Measurements from ENCODE around the gene PDE5A.

The PDE5A gene

GRCh38 chr4:119659576-119659975, 31.0 kb upstream of the PDE5A start:
- no peak for DNase-seq (ENCODE audit: extremely low spot score)
- ChIA-PET CTCF (interaction anchor here (0.8 to 1.7 kb wide), 6 partner anchors 8 to 31 kb away, joined by 3 to 6 read pairs (median 4); partner anchors contain the start of gene PDE5A), POLR2A (no interaction called here)
- TF ChIP-seq CTCF (IDR thresholded peaks at IDR 0.05; ENCODE audit: control extremely low read depth, extremely low read depth, low read depth, missing control alignments): no peak

- TF ChIP-seq CTCF (IDR thresholded peaks at IDR 0.05; ENCODE audit: control extremely low read depth, extremely low read depth, low read depth, missing control alignments): no peak
- DNase-seq (ENCODE audit: extremely low spot score): no peak
- CTCF ChIA-PET: interaction anchor here (0.9 to 1.8 kb wide), 2 partner anchors 21 to 23 kb away, joined by 3 to 4 read pairs; no protein-coding TSS in a partner anchor
- POLR2A ChIA-PET: no interaction called here
Measured at GRCh38 chr4:119657111-119657611, 28.6 kb upstream of the PDE5A start.

- DNase-seq (ENCODE audit: extremely low spot score): no peak
- POLR2A ChIA-PET: no interaction called here
- TF ChIP-seq CTCF (IDR thresholded peaks at IDR 0.05; ENCODE audit: control extremely low read depth, extremely low read depth, low read depth, missing control alignments): no peak
- CTCF ChIA-PET: interaction anchor here (1.8 kb wide), 1 partner anchor 20 kb away, joined by 4 read pairs; no protein-coding TSS in a partner anchor
Measured at GRCh38 chr4:119656342-119656741, 27.7 kb upstream of the PDE5A start.

GRCh38 chr4:119655111-119655837, 26.7 kb upstream of the PDE5A start:
- ChIA-PET POLR2A (no interaction called here), CTCF (no interaction called here)
- TF ChIP-seq CTCF (IDR thresholded peaks at IDR 0.05; ENCODE audit: control extremely low read depth, extremely low read depth, low read depth, missing control alignments): no peak
- no peak for DNase-seq (ENCODE audit: extremely low spot score)

GRCh38 chr4:119653990-119654389, 25.4 kb upstream of the PDE5A start:
- ChIA-PET CTCF (interaction anchor here (1.2 to 2.0 kb wide), 5 partner anchors 8 to 26 kb away, joined by 3 to 7 read pairs (median 4); partner anchors contain the start of gene PDE5A), POLR2A (no interaction called here)
- TF ChIP-seq CTCF (IDR thresholded peaks at IDR 0.05; ENCODE audit: control extremely low read depth, extremely low read depth, low read depth, missing control alignments): no peak
- DNase-seq (ENCODE audit: extremely low spot score): no peak

GRCh38 chr4:119652998-119653397, 24.4 kb upstream of the PDE5A start:
- ChIA-PET POLR2A (no interaction called here), CTCF (interaction anchor here (1.4 to 2.0 kb wide), 5 partner anchors 9 to 25 kb away, joined by 3 to 11 read pairs (median 7); partner anchors contain the start of gene PDE5A)
- TF ChIP-seq CTCF (IDR thresholded peaks at IDR 0.05; ENCODE audit: control extremely low read depth, extremely low read depth, low read depth, missing control alignments): no peak
- no peak for DNase-seq (ENCODE audit: extremely low spot score)

Data from GM10248 (cell line).